DMS53 treated with DMSO at 0.1 percent for 48 hours (cell line): ENCODE results near the gene SDHC.
"Not testable (repeated sequence)": the region's sequence is repeated elsewhere in the genome, so short reads cannot be mapped to it uniquely, and the experiment has no call there.

Experiments
- DNase-seq: peaks from one replicate; lab custom pipeline; 2025; ENCODE audit not compliant: unreplicated experiment; lab: John Stamatoyannopoulos, UW

SDHC gene

DNA sequence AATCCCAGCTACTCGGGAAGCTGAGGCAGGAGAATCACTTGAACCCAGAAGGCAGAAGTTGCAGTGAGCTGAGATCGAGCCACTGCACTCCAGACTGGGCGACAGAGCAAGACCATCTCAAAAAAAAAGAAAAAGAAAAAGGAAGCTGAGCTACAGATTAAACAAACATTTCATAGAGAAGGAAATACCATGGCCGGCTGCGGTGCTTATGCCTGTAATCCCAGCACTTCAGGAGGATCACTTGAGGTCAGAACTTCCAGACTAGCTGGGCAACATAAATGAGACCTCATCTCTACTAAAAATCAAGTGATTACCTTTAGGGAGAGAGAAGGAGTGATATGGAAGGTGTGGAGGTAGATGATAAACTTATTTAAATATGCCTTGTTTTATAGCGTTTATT, 67.5 kb downstream of the SDHC start:
- DNase-seq = peak; percentile 29

DNA sequence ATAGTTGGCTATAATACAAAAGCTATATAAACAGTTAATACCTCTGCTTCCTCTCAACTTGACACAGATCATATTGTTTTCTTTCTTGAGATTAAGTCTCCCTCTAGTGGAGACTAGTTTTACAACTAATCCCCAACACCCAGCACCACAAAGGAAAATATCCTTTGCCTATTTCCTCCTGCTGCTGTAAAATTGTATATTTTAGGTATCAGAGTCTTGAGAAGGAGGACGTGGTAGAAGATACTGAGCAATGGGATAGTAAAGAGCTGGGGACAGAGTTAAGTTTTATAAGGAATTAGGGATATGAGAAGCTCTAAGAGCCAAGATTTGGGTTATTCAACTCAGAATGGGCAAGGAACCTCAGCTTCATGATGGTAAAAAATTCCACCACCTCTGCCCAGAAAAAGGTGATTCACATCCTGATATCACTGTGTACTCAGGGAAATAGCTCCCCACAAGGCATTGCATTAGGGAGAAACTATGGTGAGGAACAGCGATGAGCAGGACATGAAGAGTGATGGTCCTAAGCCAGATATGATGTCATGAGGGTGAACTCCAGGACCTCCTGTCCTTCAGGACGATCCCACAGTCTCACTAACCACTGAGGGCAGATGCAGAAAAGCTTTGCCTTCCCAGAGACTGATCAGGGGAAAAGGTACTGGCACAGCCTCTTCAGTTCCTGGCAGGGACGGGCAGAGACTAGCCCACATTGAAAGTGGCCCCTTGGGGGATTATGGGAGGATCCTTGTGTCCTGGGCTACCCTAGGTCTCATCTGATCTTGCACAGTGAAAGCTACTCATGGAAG, 68.2 kb downstream of the SDHC start:
- DNase-seq = peak; percentile 65

DNA sequence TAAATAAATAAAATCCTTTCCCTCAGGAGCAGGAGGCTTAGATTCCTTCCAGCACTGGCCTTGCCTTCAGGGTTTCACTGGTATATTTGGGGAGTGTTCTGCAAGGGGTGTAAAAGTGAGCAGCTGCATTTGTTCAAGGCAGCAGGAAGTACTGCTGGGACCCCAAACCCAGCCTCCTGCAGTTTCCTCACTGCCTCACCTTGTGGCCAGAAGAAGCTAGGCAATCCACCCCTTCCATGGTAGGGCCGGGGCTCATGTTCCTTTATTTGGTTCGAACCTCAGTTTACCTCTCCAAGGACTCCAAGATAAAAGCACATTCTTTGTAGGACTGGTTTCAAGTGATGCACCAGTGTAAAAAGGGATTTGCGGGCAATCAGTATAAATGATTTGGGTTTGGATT, 74.5 kb downstream of the SDHC start:
- DNase-seq = no peak

DNA sequence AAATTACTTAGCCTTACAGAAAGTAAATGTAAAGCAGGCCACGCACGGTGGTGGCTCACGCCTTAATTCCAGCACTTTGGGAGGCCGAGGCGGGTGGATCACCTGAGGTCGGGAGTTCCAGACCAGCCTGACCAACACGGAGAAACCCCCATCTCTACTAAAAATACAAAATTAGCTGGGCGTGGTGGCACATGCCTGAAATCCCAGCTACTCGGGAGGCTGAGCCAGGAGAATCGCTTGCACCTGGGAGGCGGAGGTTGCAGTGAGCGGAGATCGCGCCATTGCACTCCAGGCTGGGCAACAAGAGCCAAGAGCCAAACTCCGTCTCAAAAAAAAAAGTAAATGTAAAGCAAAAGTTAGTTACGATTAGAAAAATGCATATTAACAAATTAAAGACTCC, 75.0 kb downstream of the SDHC start:
- DNase-seq = not testable (repeated sequence)

DNA sequence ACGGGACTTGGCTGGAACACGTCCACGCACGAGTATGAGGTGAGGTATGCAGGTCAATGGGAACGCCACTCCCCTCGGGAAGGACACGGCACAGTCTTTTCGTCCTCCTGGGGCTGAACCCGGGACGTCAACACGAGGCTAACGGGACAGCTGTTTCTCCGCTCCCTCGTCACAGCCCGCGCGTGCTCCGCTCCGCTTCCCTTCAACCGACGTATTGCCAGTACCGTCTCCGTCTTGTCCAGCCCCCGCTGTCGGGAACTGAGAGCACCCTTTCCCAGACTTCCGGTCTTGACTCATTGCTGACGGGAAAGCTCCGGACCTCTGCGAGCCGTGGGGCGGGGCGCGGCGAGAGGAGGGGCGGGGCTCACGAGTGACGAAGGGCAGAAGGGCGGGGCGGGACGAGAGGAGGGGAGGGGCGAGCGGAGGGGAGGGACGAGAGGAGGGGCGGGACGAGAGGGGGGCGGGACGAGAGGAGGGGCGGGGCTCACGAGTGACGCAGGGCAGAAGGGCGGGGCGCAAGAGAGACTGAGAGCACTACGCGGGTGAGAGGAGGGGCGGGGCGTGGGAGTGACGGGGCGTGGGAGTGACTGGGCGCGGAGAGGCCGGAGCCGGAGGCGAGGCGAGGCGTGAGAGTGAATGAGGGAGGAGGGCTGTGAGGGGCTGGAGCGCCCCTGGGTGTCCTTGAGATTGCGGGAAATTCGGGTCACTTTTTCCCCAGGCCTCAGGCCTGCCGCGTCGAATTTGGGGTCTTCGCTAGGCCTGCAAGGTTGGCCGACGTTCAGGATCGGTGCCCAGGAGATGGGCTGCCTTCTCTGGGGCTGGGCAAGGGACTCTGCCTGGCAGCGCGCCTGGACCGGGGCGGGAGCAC, 75.7 kb downstream of the SDHC start:
- DNase-seq = peak; percentile 93

DNA sequence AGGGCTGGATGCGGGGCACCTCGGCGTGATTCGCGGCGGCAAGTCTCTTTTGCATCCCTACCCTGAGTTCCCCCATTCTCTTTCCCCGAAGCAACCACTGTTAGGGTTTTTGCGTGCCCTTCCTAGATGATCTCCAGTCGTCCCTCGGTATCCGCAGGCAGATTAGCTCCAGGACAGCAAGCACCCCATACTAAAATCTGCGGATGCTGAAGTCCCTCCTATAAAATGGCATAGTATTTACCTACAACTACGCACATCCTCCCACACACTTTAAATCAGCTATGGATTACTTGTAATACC, 76.3 kb downstream of the SDHC start:
- DNase-seq = no peak

DNA sequence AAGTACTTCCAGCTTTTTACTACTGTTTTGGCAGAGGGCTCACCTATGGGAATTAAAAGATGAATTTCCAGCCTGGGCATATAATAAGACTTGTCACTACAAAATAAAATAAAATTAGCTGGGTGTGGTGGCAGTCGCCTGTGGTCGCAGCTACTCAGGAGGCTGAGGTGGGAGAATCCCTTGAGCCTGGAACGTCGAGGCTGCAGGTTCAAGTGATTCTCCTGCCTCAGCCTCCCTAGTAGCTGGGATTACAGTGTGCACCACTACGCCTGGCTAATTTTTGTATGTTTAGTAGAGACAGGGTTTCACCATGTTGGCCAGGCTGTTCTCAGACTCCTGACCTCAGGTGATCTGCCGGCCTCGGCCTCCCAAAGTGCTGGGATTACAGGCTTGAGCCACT, 77.0 kb downstream of the SDHC start:
- DNase-seq = not testable (repeated sequence)

DNA sequence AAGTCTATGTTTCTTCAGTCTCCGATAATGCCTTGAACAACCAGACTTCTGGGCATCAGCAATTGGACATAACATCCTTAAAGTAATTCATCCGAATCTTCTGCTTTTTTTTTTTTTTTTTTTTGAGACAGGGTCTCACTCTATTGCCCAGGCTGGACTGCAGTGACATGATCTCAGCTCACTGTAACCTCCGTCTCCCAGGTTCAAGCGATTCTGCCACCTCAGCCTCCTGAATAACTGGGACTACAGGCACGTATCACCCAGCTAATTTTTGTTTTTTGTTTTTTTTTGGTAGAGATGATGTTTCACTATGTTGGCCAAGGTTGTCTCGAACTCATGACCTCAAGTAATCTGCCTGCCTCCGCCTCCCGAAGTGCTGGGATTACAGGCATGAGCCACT, 77.4 kb downstream of the SDHC start:
- DNase-seq = no peak

DNA sequence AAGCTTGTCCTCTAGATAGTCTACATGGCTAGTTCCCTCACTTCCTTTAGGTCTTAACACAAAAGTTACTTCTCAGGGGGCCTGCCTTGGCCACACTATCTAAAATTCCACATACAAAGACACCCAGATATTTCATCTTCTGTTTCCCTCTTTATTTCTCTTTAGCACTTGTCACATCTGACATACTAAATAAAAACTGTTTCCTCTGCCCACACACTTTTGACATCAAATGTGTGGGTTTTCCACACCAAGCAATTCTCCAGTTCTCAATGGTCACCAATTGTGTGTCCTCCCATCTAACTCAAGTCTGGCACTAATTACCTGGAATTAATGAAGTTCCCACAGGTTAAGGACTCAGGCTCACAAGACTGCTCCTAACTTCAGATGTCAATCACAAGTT, 79.0 kb downstream of the SDHC start:
- no peak for DNase-seq

DNA sequence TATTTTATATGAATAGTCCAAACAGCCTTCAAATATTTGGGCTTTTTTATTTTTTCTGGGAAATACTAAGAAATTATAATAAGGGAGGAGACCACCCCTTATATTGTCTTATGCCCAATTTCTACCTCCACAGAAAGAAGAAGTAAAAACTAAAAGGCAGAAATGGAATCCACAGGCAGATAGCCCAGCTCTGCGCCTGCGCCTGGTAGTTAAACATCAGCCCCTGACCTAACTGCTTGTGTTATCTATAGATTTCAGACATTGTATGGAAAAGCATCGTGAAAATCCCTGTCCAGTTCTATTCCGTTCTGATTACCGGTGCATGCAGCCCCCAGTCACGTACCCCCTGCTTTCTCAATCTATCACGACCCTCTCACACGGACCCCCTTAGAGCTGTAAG, 82.9 kb downstream of the SDHC start:
- not testable (repeated sequence) for DNase-seq

DNA sequence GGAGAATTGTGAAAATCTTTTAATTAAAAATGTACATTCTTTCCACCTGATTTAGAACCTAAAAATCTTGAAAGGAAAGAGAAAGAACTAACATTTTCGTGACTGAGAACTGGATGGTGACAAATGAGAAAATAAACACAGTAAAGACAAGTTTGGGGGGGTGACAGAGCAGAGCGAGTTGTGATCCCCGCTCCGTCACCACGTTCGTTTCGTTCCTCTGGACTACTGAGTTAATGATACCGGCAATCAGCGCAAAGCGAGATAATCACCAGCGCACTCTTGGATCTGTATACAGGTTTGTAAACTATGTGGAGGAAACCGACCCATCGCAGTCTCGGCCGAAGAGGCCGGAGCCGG, 84.7 kb downstream of the SDHC start:
- DNase-seq = no peak

DNA sequence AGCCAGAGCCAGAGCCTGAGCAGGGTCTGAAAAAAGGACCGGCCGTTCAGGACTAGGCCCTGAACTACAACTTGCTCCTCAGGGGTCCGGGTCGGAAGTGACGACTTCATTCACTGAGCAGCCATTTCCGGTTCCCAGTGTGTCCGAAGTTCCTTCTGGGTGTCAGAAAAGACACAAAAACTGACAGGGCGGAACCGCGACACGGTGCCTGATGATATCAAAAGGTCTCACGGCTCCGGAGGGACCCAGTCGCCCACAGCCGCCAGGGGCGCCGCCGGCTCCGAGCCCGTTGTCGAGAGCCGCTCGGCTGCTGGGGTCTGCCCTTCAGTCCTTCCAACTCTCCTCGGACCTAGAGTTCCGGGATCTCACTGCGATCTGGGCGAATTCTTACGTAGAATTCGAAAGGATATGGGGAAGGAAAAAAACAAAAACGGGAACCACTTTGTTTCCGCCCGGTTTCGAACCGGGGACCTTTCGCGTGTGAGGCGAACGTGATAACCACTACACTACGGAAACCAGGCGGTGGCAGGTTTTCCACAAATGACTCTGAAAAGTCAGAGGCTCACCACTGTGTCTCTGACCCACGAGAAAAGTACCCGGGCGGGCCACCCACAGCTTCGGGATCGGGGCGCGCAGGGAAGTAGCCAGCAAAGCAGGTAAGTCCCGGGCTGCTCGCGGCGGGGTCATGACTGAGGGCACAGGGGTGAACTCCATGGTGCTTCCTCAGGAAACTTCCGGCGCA, 85.2 kb downstream of the SDHC start:
- peak; percentile 92 for DNase-seq

DNA sequence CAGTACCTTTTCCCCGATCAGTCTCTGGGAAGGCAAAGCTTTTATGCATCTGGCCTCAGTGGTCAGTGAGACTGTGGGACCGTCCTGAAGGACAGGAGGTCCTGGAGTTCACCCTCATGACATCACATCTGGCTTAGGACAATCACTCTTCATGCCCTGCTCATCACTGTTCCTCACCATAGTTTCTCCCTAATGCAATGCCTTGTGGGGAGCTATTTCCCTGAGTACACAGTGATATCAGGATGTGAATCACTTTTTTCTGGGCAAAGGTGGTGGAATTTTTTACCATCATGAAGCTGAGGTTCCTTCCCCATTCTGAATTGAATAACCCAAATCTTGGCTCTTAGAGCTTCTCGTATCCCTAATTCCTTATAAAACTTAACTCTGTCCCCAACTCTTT, 88.3 kb downstream of the SDHC start:
- DNase-seq = no peak

DNA sequence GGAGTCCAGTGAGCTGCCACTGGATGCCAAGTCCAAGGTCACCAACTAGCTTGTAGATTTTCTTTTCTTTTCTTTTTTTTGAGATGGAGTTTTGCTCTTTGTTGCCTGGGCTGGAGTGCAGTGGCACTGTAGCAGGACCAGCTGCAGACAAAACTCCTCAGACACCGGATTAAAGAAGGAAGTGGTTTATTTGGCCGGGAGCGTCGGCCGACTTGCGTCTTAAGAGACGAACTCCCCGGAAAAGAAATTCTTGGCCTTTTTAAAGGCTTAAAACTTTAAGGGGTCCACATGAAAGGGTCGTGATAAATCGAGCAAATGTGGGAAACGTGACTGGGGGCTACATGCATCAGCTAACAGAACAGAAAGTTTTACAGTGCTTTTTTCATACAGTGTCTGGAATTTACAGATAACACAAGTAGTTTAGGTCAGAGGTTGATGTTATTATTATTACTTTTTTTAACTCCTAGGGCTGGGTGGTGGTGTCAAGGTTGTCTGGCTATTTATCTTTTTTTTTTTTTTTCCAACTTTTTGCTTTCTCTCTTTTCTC, 89.9 kb downstream of the SDHC start:
- DNase-seq = no peak

DNA sequence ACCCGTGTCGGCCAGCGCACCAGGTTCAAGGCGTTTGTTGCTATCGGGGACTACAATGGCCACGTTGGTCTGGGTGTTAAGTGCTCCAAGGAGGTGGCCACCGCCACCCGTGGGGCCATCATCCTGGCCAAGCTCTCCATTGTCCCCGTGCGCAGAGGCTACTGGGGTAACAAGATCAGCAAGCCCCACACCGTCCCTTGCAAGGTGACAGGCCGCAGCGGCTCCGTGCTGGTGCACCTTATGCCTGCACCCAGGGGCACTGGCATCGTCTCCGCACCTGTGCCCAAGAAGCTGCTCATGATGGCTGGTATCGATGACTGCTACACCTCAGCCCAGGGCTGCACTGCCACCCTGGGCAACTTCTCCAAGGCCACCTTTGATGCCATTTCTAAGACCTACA, 92.4 kb downstream of the SDHC start:
- not testable (repeated sequence) for DNase-seq

DNA sequence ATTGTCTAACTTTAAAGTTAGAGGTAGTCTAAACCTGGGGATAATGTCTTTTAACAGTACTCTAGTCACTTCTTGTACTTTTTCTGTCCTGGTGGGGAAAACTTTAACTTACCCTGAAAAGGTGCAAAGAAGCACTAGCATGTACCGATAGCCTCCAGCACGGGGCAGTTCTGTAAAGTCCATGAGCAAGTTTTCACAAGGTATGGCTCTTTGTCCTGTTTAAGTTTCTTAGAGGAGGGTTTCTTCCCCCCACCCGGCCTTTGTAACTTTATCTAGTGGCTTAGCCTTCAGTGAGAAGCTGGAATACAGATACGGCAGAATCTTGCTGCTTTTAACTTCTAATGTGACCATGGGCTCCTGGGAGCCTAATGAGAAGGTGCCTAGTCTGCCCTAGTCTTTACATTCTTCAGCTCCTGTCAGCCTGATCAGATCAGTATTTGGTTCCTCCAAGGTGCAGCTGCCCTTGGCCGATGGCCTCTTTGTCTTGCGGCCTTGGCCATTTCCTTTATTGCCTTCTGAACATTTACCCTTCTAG, 93.3 kb downstream of the SDHC start:
- no peak for DNase-seq

DNA sequence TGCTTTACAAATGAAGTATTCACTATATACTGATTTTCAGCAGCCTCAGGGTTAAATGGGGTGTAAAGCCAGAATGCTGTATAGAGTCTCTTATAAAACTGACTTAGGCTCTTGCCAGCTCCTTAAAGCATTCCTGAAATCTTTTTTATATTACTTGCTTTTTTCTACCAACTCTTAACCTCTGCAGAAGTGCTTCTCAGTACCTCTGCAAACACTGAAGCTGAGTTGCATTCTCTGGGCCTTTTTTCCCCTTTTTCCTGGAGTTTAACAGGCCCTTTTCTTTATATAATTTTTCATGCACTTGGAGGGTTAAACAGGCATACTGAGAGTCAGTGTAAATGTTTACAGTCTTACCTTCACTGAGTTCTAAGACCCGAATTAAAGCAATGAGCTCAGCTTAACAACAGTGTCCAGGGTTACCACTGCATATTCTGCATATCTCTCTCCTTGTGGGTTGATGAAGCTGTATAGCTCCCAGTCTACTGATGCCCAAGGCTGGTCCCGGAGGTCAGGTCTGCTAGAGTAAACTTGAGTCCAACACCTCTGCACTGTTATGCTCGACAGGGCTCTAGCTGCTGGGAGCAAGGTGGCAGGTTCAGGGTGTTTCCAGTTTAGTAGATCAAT, 94.4 kb downstream of the SDHC start:
- DNase-seq = no peak

DNA sequence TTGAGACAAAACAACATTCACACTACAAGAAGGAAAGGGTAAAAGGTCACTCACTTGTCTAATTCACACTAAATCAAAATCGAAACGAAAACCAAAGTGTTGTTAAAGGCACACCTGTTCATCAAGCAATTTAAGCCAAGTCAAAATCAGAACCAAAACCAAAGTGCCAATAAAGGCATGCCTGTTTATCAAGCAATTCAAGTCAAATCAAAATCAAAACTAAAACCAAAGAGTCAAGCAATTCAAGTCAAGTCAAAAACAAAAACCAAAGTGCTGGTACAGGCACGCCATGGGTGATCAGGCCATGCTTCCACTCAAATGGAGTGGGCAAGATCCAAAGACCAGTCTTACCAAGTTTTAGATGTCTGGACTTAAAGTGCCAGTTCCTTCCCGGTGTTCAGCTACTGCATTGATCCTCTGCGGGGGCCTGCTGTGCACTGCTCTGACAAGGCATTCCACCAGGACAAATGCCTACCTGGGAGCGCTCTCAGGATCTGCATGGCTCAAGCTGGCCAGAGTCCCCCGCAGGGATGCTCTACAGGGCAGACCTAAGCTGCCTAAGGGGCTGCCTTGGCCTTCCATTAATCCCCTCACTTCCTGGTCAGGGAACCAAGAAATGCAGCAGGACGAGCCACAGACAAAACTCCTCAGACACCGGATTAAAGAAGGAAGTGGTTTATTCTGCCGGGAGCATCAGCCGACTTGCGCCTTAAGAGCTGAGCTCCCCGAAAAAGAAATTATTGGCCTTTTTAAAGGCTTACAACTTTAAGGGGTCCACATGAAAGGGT, 95.9 kb downstream of the SDHC start:
- DNase-seq = not testable (repeated sequence)

DNA sequence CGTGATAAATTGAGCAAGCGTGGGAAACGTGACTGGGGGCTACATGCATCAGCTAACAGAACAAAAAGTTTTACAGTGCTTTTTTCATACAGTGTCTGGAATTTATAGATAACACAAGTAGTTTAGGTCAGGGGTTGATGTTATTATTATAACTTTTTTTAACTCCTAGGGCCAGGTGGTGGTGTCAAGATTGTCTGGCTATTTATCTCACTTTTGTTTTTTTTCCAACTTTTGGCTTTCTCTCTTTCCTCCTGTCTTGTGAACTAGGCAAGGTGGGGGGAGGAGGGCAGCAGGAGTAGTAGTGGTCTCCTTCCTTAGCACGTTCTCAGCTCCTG, 96.4 kb downstream of the SDHC start:
- not testable (repeated sequence) for DNase-seq
